GM23248 (cell line): ENCODE results near the gene OR10S1. TPM values are rescaled to one million over a fixed set of nuclear protein-coding genes. Genes with fewer than 3 reads are reported as not detected.
"Not testable (repeated sequence)": the region's sequence is repeated elsewhere in the genome, so short reads cannot be mapped to it uniquely, and the experiment has no call there.

Experiments
- DNase-seq: peaks from one replicate; pipeline ENCODE4 v3.0.0-alpha.2; 2015
- H2AFZ ChIP-seq: fragments of 200-600 bp; sonication (generic); 2 replicates; pipeline ENCODE4 v1.6.1; 2016; ENCODE audit warnings: antibody characterized with exemption
- H3F3A ChIP-seq: fragments of 200-600 bp; sonication (generic); 2 replicates; pipeline ENCODE4 v1.6.1; 2016; ENCODE audit warnings: mild to moderate bottlenecking, antibody characterized with exemption, mixed run types; ENCODE audit not compliant: insufficient read depth
- H3K27ac ChIP-seq: fragments of 200-600 bp; sonication (generic); 2 replicates; pipeline ENCODE4 v1.5.1; 2016; ENCODE audit warnings: mild to moderate bottlenecking
- H3K27me3 ChIP-seq: fragments of 200-600 bp; sonication (generic); replicated peaks from 2 replicates; pipeline ENCODE4 v1.6.1; 2016; ENCODE audit warnings: mild to moderate bottlenecking; ENCODE audit not compliant: insufficient read depth
- H3K36me3 ChIP-seq: fragments of 200-600 bp; sonication (generic); 2 replicates; pipeline ENCODE4 v1.6.1; 2016; ENCODE audit warnings: low read depth, mild to moderate bottlenecking
- H3K4me1 ChIP-seq: fragments of 200-600 bp; sonication (generic); 2 replicates; pipeline ENCODE4 v1.6.1; 2016; ENCODE audit warnings: mild to moderate bottlenecking; ENCODE audit not compliant: insufficient read depth
- H3K4me2 ChIP-seq: fragments of 200-600 bp; sonication (generic); one replicate; pipeline ENCODE4 v1.6.1; 2016; ENCODE audit warnings: mild to moderate bottlenecking; ENCODE audit not compliant: unreplicated experiment
- H3K4me3 ChIP-seq: fragments of 200-600 bp; sonication (generic); 2 replicates; pipeline ENCODE4 v1.5.1; 2016; ENCODE audit warnings: mild to moderate bottlenecking
- H3K79me2 ChIP-seq: fragments of 200-600 bp; sonication (generic); 2 replicates; pipeline ENCODE4 v1.6.1; 2016; ENCODE audit warnings: mild to moderate bottlenecking; ENCODE audit not compliant: insufficient read depth
- H3K9ac ChIP-seq: fragments of 200-600 bp; sonication (generic); 2 replicates; pipeline ENCODE4 v1.6.1; 2016; ENCODE audit warnings: mild to moderate bottlenecking
- H3K9me2 ChIP-seq: fragments of 200-600 bp; sonication (generic); 2 replicates; pipeline ENCODE4 v1.6.1; 2016; ENCODE audit warnings: mixed run types, mild to moderate bottlenecking, moderate library complexity; ENCODE audit not compliant: insufficient read depth
- H3K9me3 ChIP-seq: fragments of 200-600 bp; sonication (generic); one replicate; pipeline ENCODE4 v1.6.1; 2017; ENCODE audit warnings: low read depth
- H4K20me1 ChIP-seq: fragments of 200-600 bp; sonication (generic); 2 replicates; pipeline ENCODE4 v1.6.0; 2016; ENCODE audit not compliant: insufficient read depth
- EZH2 ChIP-seq: fragments of 200-600 bp; sonication (generic); IDR thresholded peaks from 2 replicates; pipeline ENCODE4 v1.6.1; 2018; ENCODE audit warnings: antibody characterized with exemption, mild to moderate bottlenecking; ENCODE audit not compliant: insufficient read depth, poor library complexity, severe bottlenecking
- EZH2phosphoT487 ChIP-seq: fragments of 200-600 bp; sonication (generic); IDR thresholded peaks from 2 replicates; pipeline ENCODE4 v1.6.1; 2018; ENCODE audit warnings: antibody characterized with exemption, moderate library complexity, mild to moderate bottlenecking, low read depth; ENCODE audit not compliant: insufficient read depth
- WGBS, 2 experiments: methylation state at CpG; one replicate each; pipeline ENCODE4 v1.1.6; 2015 to 2017; ENCODE audit warnings: low lambda C conversion rate in 2 of 2, low coverage in 1 of 2; ENCODE audit errors: missing lambda C conversion rate in 2 of 2; 5-methylcytosine and 5-hydroxymethylcytosine counted together
- in situ Hi-C: fragments of 300-500 bp; cut with MboI; formaldehyde crosslinking; loops from 2 replicates; pipeline ENCODE4 v1.15.0; 2020
- polyA plus RNA-seq: library from polyadenylated mRNA; unstranded; fragments of >200 nt; fragmentation: Nextera tagmentation; extraction: Ambion mirVana; gene quantifications from 2 replicates; pipeline ENCODE4 v1.2.1, GENCODE V29; 2016
- total RNA-seq: library from RNA; depleted of rRNA; stranded (reverse); fragments of >200 nt; shearing (Covaris generic); gene quantifications from 2 replicates; pipeline ENCODE4 v1.2.3, GENCODE V29; 2014; rRNA removed

The OR10S1 gene, protein sequence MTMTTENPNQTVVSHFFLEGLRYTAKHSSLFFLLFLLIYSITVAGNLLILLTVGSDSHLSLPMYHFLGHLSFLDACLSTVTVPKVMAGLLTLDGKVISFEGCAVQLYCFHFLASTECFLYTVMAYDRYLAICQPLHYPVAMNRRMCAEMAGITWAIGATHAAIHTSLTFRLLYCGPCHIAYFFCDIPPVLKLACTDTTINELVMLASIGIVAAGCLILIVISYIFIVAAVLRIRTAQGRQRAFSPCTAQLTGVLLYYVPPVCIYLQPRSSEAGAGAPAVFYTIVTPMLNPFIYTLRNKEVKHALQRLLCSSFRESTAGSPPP
- total RNA-seq (not detected in 2 replicates), polyA plus RNA-seq (not detected in 2 replicates)

DNA sequence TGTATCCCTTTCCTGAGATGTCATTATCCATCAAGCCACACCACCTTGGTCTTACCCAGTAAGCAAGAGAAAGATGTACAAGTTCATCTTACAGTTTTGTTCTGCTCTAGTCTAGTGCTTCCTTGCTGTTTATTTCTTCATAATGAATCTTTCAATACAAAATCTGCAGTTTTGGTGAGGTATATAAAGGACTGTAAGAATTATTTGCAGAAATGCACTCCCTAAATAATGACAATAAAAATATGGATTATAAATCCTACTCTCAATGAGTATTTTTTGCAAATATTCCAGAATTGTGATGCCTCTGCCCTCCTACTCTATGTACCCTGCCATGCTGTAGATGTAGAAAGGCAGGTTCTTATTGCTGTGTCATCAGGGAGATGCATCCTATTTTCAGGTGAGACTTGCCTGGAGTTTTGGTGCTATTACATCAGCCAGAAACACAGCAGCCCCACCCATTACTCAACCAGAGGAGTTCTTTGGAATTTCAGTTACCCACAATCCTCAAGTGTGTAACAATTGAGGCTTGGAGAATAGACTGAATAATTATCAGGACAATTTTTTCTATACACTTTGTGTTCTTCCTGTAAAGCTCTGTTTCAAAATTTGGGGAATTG, at the start of gene OR10S1:
OR10S1 (minus strand) TSS at position 51 of the 617 bp plus-strand sequence. CDS start 117 bp downstream, outside the sequence.
- H2AFZ ChIP-seq = no peak within 1 kb of the TSS
- no peak within 1 kb of the TSS for H3K4me3 ChIP-seq
- H3K36me3 ChIP-seq = no peaks in the 10 kb centered on the region
- no peak within 1 kb of the TSS for H3K9ac ChIP-seq
- peak; percentile 1 for DNase-seq
- TF ChIP-seq EZH2 (no peak), EZH2phosphoT487 (no peak)
- no peaks in the 10 kb centered on the region for H3K9me3 ChIP-seq
- no peak within 1 kb of the TSS for H3K27ac ChIP-seq
- H3F3A ChIP-seq = peaks cover 13% of the 10 kb centered on the region
- in situ Hi-C loops = no loop called here
- H4K20me1 ChIP-seq = no peaks in the 10 kb centered on the region
- H3K9me2 ChIP-seq = no peaks in the 10 kb centered on the region
- no peaks in the 10 kb centered on the region for H3K79me2 ChIP-seq
- peaks cover 14% of the 10 kb centered on the region for H3K4me1 ChIP-seq
- H3K27me3 ChIP-seq = no peaks in the 10 kb centered on the region; the same call in 1 of the 2 replicates
- H3K4me2 ChIP-seq = no peak within 1 kb of the TSS

DNA sequence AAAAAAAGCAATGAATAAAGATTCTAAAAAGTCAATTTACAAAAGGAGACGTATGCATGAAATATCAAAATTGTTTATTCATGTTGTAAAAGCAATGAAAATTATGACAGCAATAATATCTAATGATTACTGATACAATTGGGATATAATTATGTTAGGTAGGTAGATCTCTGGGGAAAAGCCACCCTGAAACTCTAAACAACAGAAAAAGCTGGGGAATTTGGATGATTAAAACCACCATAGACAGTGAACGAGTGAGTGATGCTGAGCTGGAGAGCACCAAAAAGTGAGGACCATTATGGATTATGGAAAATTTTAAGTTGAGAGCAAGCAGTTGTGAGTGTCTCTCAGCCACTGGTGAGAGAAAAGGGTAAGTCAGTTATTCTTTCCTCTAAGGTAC, 48.9 kb upstream of the OR10S1 start, which contains the start of gene OR10G8:
OR10G8 (plus strand) TSS at position 301 of the 400 bp plus-strand sequence. CDS start 2,825 bp downstream, outside the sequence.
- WGBS, 2 experiments = 2 to 16% methylated on average over 2 of the region's 2 CpGs
- Histone ChIP-seq H3K4me1 (no peaks in the 10 kb centered on the region), H3K79me2 (no peaks in the 10 kb centered on the region), H3K27ac (no peak within 1 kb of the TSS), H3K27me3 (no peaks in the 10 kb centered on the region), H3K4me2 (no peak within 1 kb of the TSS), H4K20me1 (no peaks in the 10 kb centered on the region), H2AFZ (no peak within 1 kb of the TSS), H3K9me2 (no peaks in the 10 kb centered on the region), H3K4me3 (no peak within 1 kb of the TSS), H3K9me3 (no peaks in the 10 kb centered on the region), H3F3A (no peaks in the 10 kb centered on the region), H3K36me3 (no peaks in the 10 kb centered on the region), H3K9ac (no peak within 1 kb of the TSS)
- DNase-seq = no peak
- in situ Hi-C loops = no loop called here
- TF ChIP-seq EZH2phosphoT487 (no peak), EZH2 (no peak)

GRCh38 chr11:124015837-124016236, 38.3 kb upstream of the OR10S1 start:
- 46 to 53% methylated on average over 5 to 6 of the region's 9 CpGs for WGBS, 2 experiments
- H4K20me1 ChIP-seq = not testable (repeated sequence)

DNA sequence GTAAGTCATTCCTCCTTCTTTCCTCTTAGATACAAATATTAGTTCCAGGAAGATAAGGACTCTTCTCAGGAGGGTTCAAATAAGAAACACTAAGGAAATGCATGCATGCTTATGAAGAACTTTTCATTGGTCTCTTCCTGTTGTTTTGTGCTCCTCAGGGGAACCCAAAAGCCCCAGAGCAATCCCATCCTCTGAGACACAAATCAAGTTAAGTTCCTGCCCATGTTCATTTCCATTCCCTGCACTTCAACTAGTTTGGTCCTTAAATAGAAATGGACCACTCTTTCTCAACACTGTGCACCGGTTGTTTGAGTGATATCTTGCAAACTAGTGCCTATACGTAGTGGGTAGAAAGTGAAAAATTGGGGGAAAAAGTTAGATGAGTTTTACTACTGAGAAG, 35.1 kb upstream of the OR10S1 start, which contains the start of gene OR10G4:
OR10G4 (plus strand) TSS at position 301 of the 400 bp plus-strand sequence. CDS start 2,578 bp downstream, outside the sequence.
- Histone ChIP-seq H3K4me3 (no peak within 1 kb of the TSS), H3K9me3 (no peaks in the 10 kb centered on the region), H3K4me2 (no peak within 1 kb of the TSS), H4K20me1 (no peaks in the 10 kb centered on the region), H3K36me3 (no peaks in the 10 kb centered on the region), H3F3A (no peaks in the 10 kb centered on the region), H3K4me1 (no peaks in the 10 kb centered on the region), H3K9ac (no peak within 1 kb of the TSS), H3K27me3 (no peaks in the 10 kb centered on the region), H3K27ac (no peak within 1 kb of the TSS), H3K79me2 (no peaks in the 10 kb centered on the region), H3K9me2 (no peaks in the 10 kb centered on the region), H2AFZ (no peak within 1 kb of the TSS)
- no peak for TF ChIP-seq EZH2
- TF ChIP-seq EZH2phosphoT487 = no peak
- in situ Hi-C loops = no loop called here
- DNase-seq = no peak
- WGBS, 2 experiments = 18 to 21% methylated on average over 2 of the region's 2 CpGs

More at GRCh38 chr11:124015837-124016236, 38.3 kb upstream of the OR10S1 start:
- H3K9me2 ChIP-seq, H3F3A ChIP-seq, H3K27ac ChIP-seq, in situ Hi-C loops, DNase-seq, H3K9ac ChIP-seq, H3K27me3 ChIP-seq, H2AFZ ChIP-seq, H3K4me2 ChIP-seq, H3K79me2 ChIP-seq, H3K4me1 ChIP-seq, H3K9me3 ChIP-seq, H3K36me3 ChIP-seq, H3K4me3 ChIP-seq: not testable (repeated sequence)
